Upper lobe of left lung (tissue), 6 donors: ENCODE results near the gene CENPP. TPM values are rescaled to one million over a fixed set of nuclear protein-coding genes. Genes with fewer than 3 reads are reported as not detected.
A peak's percentile ranks its signal among the peaks of the same experiment; 100 is the strongest.

Experiments
- ATAC-seq, 2 donors: fragments of 200-7000 bp; cut with Tn5 transposase; one replicate each; pipeline ENCODE4 v1.9.1; 2022; ENCODE audit warnings: mild to moderate bottlenecking in 2 of 2, moderate library complexity in 2 of 2; ENCODE audit not compliant: low FRiP score in 2 of 2
- DNase-seq, 2 donors: peaks; one replicate each; pipeline ENCODE4 v3.0.0-alpha.2; 2019 to 2020
- H3K27ac ChIP-seq, 4 donors: fragments of 200-600 bp; sonication (generic); one replicate each; pipeline ENCODE4 v1.5.1; 2016 to 2019
- H3K27me3 ChIP-seq, 4 donors: fragments of 200-600 bp; sonication (generic); one replicate each; pipeline ENCODE4 v1.5.1; 2017 to 2019
- H3K36me3 ChIP-seq, 4 donors: fragments of 200-600 bp; sonication (generic); one replicate each; pipeline ENCODE4 v1.5.1; 2016 to 2019
- H3K4me1 ChIP-seq, 4 donors: fragments of 200-600 bp; sonication (generic); one replicate each; pipeline ENCODE4 v1.5.1; 2018 to 2019
- H3K4me3 ChIP-seq, 4 donors: fragments of 200-600 bp; sonication (generic); one replicate each; pipeline ENCODE4 v1.5.1; 2017 to 2019; ENCODE audit warnings: mild to moderate bottlenecking in 2 of 4, moderate library complexity in 1 of 4
- H3K9me3 ChIP-seq, 4 donors: fragments of 200-600 bp; sonication (generic); one replicate each; pipeline ENCODE4 v1.5.1; 2018 to 2019
- EP300 ChIP-seq, 4 donors: sonication (generic); formaldehyde crosslinking; IDR thresholded peaks; one replicate each; pipeline ENCODE4 v1.5.1; 2017; ENCODE audit warnings: antibody characterized with exemption in 4 of 4, control low read depth in 2 of 4
- POLR2A ChIP-seq, 4 donors: fragments of 450-650 bp; IDR thresholded peaks; one replicate each; pipeline ENCODE4 v1.5.1; 2016 to 2017; ENCODE audit warnings: antibody characterized with exemption in 4 of 4, mild to moderate bottlenecking in 2 of 4
- POLR2AphosphoS5 ChIP-seq, 2 donors: sonication (generic); formaldehyde crosslinking; IDR thresholded peaks; one replicate each; pipeline ENCODE4 v1.5.1; 2017; ENCODE audit warnings: antibody characterized with exemption in 2 of 2
- WGBS, 2 donors: methylation state at CpG; one replicate each; pipeline ENCODE4 v1.1.5; 2017 to 2018; 5-methylcytosine and 5-hydroxymethylcytosine counted together
- total RNA-seq, 6 donors: library from RNA; depleted of rRNA in 4 of 6; stranded (reverse); fragments of >200 nt in 4 of 6; gene quantifications; one replicate each; pipeline versions ENCODE4 v1.1.0 to v1.2.1, GENCODE V29; 2016 to 2021
- TF ChIP-seq, protein P1 (sequence below), 6 experiments: fragments of 450-650 bp in 4 of 6; fragments of 200-600 bp in 2 of 6; sonication (generic) in 2 of 6; IDR thresholded peaks; one replicate each; pipeline ENCODE4 v1.5.1; 2016 to 2019; ENCODE audit warnings: antibody characterized with exemption in 6 of 6
- donor health status: DM: no; HTN: no; CAD: no; lungs with moderate emphysema.
- donor health status: DM: no; HTN: yes; CAD: no; lungs with severe emphysema.

Gene CENPP
- total RNA-seq, 6 donors from 2014 or later = 2.9 to 17.8 (median 4.9) TPM

DNA sequence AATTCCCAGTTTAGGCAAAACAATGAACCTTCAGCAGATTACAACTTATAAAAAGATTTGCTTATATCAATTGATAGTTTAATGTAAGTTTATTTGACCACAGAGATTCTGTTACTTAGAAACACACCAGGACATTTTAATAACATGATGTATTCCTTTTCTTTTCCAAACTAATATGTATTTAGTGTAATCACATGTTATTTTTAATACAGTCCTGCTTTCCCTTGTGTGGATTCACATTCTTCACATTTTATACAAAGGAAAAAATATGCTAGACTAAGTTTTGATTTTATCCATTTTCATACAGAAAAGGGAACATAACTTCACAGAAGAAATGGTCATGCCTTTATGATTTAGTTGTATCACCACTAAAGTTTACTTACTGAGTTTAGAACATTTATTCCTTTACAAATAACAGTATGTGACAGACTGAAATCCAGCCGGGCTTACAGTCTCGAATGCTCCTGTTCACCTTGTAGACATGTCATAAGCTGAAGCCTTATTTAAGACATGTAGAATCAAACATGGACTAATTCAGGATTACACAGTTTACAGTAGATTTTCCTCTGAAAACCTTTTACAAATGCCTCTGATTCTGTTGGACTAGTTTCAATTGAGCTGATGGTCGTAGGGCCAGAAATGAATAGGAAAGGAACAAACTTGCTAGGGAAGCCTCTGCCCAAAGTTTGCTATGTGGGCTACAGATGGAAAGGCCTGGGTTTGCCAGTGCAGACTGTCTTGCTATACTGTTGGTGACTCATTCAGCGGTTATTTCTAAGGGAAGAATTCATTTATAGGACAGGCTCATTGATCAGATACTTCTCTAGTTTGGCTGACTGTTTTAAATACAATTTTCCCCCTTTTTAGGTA is 163.2 kb downstream of the CENPP start:
- no peaks in the 10 kb centered on the region for H3K27me3 ChIP-seq
- 78 to 79% methylated on average over 4 of the region's 4 CpGs for WGBS, 2 donors
- no peak for DNase-seq

DNA sequence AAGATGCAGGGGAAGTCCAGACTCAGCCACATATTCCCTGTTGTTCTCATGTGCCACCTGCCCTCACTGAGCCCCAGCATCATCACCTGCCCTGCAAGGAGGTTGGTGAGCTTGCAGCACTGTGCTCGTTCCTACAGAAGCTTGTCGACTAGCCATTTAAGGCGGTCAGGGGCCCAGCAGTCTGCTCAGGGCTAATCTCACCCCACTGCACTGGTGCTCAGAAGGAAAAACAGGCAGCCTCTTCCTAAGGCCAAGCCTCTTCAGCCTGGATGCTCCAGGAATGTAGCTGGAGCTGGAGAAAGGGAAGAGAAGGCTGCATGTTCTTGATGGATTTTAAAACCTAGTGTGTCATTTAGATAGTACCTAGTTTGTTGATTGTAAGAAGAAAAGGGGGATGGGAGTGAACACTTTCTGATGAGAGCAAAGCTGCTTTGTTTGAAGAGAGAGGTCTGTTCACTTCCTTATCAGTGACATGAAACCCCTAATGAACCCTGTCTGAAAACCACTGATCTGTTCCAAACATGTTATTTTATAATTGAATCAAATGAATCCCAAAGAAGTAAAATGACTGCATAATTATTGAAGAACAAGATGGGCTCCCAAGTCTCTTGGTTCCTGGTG is 167.1 kb downstream of the CENPP start:
- H3K27me3 ChIP-seq = no peaks in the 10 kb centered on the region
- WGBS, 2 donors = 53 to 55% methylated on average over 3 of the region's 3 CpGs
- no peaks in the 10 kb centered on the region for H3K9me3 ChIP-seq
- H3K4me1 ChIP-seq = no peaks in the 10 kb centered on the region
- no peak for TF ChIP-seq EP300 (IDR thresholded peaks at IDR 0.05)
- TF ChIP-seq POLR2A (IDR thresholded peaks at IDR 0.05) = no peak
- TF ChIP-seq, protein P1, sequence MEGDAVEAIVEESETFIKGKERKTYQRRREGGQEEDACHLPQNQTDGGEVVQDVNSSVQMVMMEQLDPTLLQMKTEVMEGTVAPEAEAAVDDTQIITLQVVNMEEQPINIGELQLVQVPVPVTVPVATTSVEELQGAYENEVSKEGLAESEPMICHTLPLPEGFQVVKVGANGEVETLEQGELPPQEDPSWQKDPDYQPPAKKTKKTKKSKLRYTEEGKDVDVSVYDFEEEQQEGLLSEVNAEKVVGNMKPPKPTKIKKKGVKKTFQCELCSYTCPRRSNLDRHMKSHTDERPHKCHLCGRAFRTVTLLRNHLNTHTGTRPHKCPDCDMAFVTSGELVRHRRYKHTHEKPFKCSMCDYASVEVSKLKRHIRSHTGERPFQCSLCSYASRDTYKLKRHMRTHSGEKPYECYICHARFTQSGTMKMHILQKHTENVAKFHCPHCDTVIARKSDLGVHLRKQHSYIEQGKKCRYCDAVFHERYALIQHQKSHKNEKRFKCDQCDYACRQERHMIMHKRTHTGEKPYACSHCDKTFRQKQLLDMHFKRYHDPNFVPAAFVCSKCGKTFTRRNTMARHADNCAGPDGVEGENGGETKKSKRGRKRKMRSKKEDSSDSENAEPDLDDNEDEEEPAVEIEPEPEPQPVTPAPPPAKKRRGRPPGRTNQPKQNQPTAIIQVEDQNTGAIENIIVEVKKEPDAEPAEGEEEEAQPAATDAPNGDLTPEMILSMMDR (IDR thresholded peaks at IDR 0.05) = no peak
- no peak for TF ChIP-seq POLR2AphosphoS5 (IDR thresholded peaks at IDR 0.05)
- H3K4me3 ChIP-seq = no peak overlapping the region
- no peaks in the 10 kb centered on the region for H3K36me3 ChIP-seq
- no peak for ATAC-seq
- DNase-seq = no peak
- H3K27ac ChIP-seq = no peak overlapping the region

More for the DNA sequence above, 163.2 kb downstream of the CENPP start:
- TF ChIP-seq, protein P1 (IDR thresholded peaks at IDR 0.05) = no peak
- TF ChIP-seq EP300 (IDR thresholded peaks at IDR 0.05) = no peak
- no peak for TF ChIP-seq POLR2A (IDR thresholded peaks at IDR 0.05)
- no peak for TF ChIP-seq POLR2AphosphoS5 (IDR thresholded peaks at IDR 0.05)
- Histone ChIP-seq H3K9me3 (no peaks in the 10 kb centered on the region), H3K4me1 (peaks cover 0 to 6% (median 3%) of the 10 kb centered on the region in 4 donors), H3K27ac (peak overlapping the region in 1 of 4 donors; percentile 8), H3K36me3 (no peaks in the 10 kb centered on the region), H3K4me3 (no peak overlapping the region)
- ATAC-seq = no peak

DNA sequence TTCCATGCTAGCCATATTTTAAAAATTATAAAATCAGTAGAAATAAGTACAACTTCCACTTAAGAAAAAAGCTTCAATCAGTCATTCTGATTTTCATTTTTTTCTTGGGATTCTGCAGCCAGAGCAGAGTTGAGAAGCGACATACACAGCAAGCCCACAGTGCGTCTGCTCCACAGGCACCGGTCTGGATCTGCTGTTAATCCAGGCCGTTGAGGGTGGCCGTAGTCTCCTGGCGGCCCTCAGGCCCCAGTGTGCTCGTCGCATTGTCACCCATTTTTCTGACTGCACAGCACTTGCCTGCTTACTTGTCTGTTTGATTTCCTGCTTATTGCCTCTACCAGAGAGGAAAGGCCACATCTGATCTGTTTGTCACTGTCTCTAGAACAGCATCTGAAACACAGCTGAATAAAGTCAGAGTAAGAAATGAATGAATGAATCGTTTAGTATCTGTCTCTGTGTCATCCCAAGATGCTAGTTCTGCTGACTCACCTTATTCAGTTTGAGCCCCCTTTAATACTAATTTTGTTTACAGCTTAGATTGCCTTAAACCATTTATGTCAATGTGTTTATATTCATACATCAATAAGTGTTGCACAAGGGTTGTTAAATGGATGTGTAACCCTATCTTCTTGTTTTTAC is 168.1 kb downstream of the CENPP start:
- Histone ChIP-seq H3K9me3 (no peaks in the 10 kb centered on the region), H3K27me3 (no peaks in the 10 kb centered on the region), H3K27ac (no peak overlapping the region), H3K4me1 (no peaks in the 10 kb centered on the region), H3K36me3 (no peaks in the 10 kb centered on the region), H3K4me3 (no peak overlapping the region)
- ATAC-seq = no peak
- WGBS, 2 donors = 84 to 90% methylated on average over 9 of the region's 9 CpGs
- DNase-seq = no peak
- TF ChIP-seq POLR2AphosphoS5 (IDR thresholded peaks at IDR 0.05) (no peak), EP300 (IDR thresholded peaks at IDR 0.05) (no peak), POLR2A (IDR thresholded peaks at IDR 0.05) (no peak)
- TF ChIP-seq, protein P1 (IDR thresholded peaks at IDR 0.05) = no peak

DNA sequence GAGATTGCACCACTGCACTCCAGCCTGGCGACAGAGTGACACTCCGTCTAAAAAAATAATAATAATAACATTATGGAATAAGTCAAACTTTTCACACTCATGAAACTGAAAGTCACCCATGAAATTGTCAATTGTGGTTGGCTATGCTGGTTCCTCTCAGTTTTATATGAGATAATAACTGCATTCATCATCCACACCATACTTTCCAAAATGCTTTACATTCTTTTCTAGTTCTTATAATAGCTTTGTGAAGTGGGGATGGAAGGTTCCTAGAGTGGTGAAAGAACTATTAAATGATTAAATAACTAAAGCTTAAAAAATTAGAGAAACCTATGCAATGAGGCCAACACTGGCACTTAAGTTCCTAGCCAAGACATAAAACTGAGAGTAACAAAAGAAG is 169.1 kb downstream of the CENPP start:
- Histone ChIP-seq H3K27ac (no peak overlapping the region), H3K9me3 (no peaks in the 10 kb centered on the region), H3K36me3 (no peaks in the 10 kb centered on the region), H3K27me3 (no peaks in the 10 kb centered on the region), H3K4me3 (no peak overlapping the region), H3K4me1 (no peaks in the 10 kb centered on the region)
- DNase-seq (no peak), ATAC-seq (no peak)
- WGBS, 2 donors = 83 to 85% methylated on average over 2 of the region's 2 CpGs
- TF ChIP-seq, protein P1 (IDR thresholded peaks at IDR 0.05) = no peak
- TF ChIP-seq POLR2AphosphoS5 (IDR thresholded peaks at IDR 0.05) (no peak), POLR2A (IDR thresholded peaks at IDR 0.05) (no peak)
